RKO (cell line): ENCODE data around the gene IGSF3.

Experiments used
- DNase-seq: peaks from one replicate; pipeline ENCODE4 v3.0.0-alpha.2; 2016; ENCODE audit warnings: low spot score

Gene IGSF3

GRCh38 chr1:116554924-116555323 is 112.6 kb downstream of the IGSF3 start:
- no peak for DNase-seq

DNA sequence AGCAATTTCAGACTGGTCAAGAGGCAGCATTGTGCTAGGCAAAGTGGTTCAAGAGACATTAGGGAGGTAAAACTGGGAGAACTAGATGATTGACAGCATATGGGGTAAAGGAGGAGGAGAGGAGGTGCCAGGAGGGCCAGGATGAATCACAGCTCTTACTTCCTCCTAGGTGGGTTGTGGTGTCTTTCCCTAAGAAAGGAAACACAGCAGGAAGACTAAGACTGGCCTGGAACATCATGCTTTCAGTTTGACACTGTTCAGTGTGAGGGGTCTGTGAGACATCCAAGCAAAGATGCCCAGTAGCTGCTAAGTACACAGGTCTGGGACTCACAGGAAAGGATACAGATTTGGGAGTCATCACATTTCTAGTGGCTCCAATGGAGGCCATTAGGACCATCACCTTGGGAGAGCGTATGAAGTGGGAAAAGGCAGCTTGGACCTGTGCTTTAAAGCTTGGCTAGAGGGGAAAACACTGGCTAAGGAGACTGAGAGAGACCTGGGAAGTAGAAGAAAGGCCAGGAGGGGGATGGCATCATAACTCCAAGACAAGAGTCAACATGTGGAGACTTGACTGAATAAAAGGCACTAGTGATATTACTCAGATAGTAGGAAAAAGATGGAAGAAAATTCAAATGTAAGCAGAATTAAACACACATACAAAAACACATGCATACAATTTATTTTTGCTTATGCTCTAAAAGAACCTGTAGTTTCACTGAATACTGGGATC is 114.0 kb downstream of the IGSF3 start:
- no peak for DNase-seq

DNA sequence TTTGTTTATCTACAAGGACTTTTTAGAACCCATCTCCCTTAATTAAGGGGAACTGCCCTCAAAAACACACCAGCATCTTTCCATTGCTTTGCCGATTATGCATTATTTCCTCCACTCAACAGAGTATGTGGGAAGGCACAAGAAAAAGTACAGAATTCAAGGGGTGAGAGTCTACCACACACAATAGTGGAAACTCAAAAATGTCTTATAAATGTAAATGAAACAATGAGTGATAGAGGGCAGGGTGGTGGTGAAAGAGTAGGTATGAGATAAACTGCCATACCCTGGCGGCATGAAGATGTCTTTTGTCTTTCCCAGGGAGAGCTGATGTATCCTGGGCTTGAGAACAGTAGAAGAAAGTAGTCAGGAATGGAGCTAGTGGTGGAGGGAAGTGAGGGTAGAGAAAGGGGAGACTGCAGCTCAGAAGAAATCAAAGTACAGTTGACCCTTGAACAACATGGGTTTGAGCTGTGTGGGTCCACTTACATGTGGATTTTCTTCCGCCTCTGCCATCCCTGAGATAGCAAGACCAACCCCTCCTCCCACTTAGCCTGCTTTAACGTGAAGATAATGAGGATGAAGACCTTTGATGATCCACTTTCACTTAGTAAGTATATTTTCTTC is 121.1 kb downstream of the IGSF3 start:
- DNase-seq: no peak

- DNase-seq: no peak
These were observed 122.2 kb downstream of the IGSF3 start for GRCh38 chr1:116545359-116545705.

DNA sequence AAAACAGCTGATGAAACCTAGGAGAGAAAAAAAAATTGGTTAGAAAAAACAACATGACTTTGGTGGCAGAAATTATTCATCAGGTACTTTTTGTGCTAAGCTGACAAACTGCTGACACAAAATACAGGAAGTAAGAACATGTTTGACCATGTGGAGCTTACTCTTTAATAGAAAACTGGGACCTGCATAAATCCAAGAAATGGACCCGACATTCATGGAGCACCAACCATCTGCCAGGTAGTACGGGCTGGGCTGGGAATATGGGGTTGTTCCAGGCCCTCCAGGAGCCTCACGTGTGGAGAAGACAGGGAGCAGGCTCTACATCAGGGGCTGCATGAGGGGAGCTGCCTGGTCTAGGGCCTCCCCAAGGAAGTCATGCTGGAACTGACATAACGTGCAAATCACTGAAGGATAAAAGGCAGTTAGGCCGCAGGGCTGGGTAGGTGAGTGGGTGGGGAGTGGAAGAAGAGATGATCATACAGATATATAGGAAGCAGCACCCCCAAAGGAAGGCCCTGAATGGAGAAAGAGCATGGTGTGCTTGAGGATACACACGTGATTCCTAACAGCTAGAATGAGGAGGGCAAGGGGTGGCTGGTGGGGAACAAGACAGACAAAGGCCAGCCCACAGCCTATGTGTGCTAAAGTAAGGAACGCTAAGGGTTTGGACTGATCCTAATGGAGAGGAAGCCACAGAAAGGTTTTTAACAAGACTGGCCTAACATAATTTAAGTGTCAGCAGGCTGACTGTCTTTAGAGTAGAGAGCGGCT is 122.8 kb downstream of the IGSF3 start:
- DNase-seq: no peak

GRCh38 chr1:116540088-116540487 is 127.4 kb downstream of the IGSF3 start:
- no peak for DNase-seq

GRCh38 chr1:116538544-116538943 is 129.0 kb downstream of the IGSF3 start:
- peak; percentile 60 for DNase-seq

- no peak for DNase-seq
These were observed 129.6 kb downstream of the IGSF3 start for GRCh38 chr1:116537898-116538297.

DNA sequence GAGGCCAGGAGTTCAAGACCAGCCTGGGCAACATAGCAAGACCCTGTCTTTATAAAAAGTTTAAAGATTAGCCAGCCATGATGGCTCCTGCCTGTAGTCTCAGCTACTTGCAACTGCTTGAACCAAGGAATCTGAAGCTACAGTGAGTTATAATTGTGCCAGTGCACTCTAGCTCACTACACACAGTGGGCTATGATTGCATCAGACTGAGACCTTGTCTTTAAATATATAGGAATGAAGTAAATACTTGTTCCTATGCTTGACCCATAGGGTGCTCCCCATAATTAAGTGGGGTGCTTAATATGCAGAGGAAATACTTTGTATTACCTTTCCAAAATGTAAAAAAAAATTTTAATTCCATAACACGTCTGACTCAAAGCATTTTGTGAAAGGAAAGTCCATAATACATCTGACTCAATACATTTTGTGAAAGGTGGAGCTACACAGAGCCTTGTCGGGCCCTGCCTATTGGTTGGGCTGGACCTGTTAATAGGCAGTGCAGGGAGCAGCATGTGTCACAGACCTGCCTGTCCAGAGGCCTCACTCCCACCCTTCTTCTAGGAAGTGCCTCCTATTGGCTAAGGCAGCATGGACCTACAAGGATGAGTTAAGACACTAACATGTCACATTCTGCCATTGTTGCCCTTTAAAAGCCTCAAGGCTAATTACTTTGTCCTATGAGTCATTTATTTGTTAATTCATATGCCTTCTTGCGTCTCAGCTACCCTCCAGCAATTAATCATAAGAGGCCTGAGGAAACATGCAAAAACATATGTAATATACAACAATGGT is 130.3 kb downstream of the IGSF3 start:
- DNase-seq: peak; percentile 30

DNA sequence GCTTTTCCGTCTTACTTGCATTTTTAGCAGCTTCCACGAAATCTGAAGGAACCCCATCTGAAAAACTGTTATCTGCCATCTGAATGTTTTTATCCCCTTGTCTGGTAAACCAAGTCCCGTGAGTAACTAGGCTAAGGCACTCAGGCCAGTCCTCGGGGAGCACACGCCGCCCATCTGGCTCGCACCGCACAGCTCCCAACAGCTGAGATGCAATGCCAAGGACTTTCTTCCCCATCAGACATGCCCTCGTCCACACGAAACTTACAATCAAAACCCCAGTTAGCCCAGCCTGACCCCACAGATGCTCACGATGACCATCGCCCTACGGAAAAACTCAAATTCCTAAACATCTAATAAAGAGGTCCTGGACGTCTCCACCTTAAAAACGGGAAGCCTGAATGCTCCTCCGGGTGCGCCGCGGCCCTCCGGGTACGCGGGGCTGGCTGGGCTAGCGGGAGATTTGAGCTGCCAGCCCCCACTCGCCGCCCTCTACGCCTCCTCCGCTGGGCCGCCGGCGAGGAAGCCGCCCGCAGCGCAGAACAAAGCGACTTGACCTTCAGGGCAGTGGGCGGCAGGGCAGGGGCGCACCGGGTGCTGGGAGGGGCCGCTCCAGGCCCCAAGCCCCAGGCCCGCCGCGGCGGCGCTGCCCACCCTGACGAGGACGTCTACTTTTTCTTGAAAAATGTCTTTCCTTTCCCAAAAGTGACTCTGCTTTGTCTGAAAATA is 133.4 kb downstream of the IGSF3 start:
- DNase-seq: no peak

GRCh38 chr1:116533429-116533820 is 134.1 kb downstream of the IGSF3 start:
- DNase-seq: no peak

GRCh38 chr1:116532671-116533428 is 134.7 kb downstream of the IGSF3 start:
- DNase-seq: no peak

DNA sequence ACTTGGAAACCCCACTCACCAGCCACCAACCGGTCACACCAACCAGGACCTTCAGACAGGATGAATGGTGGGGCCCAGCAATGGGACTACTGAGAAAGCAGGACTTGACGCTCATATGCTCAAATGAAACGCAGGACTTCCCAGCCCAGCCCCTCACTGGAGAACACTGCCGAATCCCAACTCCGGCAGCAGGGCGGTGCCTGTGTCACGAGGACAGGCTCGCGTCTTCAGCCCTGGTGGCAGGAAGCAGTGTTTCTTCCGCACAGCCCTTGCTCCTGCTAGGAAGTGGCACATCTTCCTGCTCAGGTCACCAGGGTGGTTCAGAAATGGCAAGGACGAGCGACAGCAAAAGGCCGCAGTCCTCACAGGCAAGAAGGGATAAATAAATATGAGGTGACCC is 135.6 kb downstream of the IGSF3 start:
- DNase-seq: no peak

DNA sequence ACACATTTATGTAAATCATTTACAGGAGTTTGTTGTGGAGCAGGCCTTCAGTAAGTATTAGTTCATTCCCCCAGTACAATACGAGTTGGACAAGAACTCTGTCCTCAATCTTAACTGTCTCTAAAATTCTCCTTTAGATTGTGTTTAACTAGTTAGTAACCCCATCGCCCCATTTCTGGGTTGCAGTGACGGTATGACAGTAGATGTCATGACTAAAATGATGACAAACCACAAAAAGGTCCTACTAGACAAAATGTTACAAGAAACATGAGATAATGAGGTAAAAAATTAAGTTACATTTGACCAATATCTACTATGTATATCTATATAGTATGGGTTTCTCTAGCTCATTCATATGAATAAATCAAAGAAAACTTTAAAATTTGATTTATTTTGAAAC is 137.9 kb downstream of the IGSF3 start:
- DNase-seq: no peak

GRCh38 chr1:116529199-116529631 is 138.3 kb downstream of the IGSF3 start:
- DNase-seq: no peak

DNA sequence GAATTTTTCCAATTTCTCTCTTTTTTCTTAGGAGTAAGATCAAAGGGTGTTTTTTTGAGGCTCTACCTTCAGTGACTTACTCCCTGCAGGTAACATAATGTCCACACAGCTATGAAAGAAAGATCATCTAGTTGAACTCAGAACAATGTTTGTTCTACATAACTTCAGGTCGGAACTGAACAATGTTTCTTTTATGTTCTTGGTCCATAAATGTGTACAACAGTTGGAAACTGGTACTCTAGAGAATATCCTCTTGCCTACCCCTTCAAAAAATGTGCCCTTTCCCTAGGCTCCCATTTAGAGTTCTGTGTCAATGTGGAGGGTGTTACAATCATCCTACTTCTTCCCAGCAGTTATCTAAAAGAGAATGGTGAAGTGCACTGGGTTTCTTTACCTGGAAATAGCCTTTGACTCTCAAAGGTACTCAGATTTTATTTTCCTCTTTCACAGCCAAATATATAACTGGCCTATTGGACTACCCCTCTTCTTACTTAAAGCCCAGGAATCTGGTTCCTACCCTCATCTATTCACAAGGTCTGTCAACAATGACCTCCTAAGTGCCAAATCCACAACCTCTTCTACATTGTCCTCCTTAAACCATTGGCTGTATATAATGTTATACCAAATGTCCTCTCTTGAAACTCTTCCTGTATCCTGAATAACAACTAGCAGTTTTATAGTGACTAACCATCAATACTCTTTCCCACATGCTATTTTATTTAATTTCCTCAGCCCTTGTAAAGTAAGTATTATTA is 139.0 kb downstream of the IGSF3 start:
- DNase-seq: no peak

- DNase-seq: no peak
These were observed 142.1 kb downstream of the IGSF3 start for GRCh38 chr1:116525440-116525839.
